ENCODE measurements around the gene RPN1.
"Not testable (repeated sequence)": the region's sequence is repeated elsewhere in the genome, so short reads cannot be mapped to it uniquely, and the experiment has no call there.

RPN1 gene

GRCh38 chr3:128650096-128651050 is at the start of gene RPN1:
TSS of gene RPN1 (minus strand) at chr3:128650818. CDS start at chr3:128650800, 18 bp downstream.
- in situ Hi-C loops (cut with HindIII; ENCODE audit: low pct_ligation_motif_present, low pct_unique_long_range_greater_than_20kb, low sequenced_read_pairs): no loop called here
- DNase-seq: peak; percentile 89

GRCh38 chr3:128698211-128699047 is 47.8 kb upstream of the RPN1 start:
- peak; percentile 46 for DNase-seq
- in situ Hi-C loops (cut with HindIII; ENCODE audit: low pct_ligation_motif_present, low pct_unique_long_range_greater_than_20kb, low sequenced_read_pairs): no loop called here

- in situ Hi-C loops (cut with HindIII; ENCODE audit: low pct_ligation_motif_present, low pct_unique_long_range_greater_than_20kb, low sequenced_read_pairs): no loop called here
- no peak for DNase-seq
Observed at GRCh38 chr3:128697341-128697740, 46.7 kb upstream of the RPN1 start.

GRCh38 chr3:128693696-128694095 is 43.1 kb upstream of the RPN1 start:
- no peak for DNase-seq
- in situ Hi-C loops (cut with HindIII; ENCODE audit: low pct_ligation_motif_present, low pct_unique_long_range_greater_than_20kb, low sequenced_read_pairs): no loop called here

- DNase-seq: no peak
- in situ Hi-C loops (cut with HindIII; ENCODE audit: low pct_ligation_motif_present, low pct_unique_long_range_greater_than_20kb, low sequenced_read_pairs): no loop called here
Observed at GRCh38 chr3:128689060-128689459, 38.4 kb upstream of the RPN1 start.

GRCh38 chr3:128686465-128686864 is 35.8 kb upstream of the RPN1 start:
- in situ Hi-C loops (cut with HindIII; ENCODE audit: low pct_ligation_motif_present, low pct_unique_long_range_greater_than_20kb, low sequenced_read_pairs): no loop called here
- no peak for DNase-seq

GRCh38 chr3:128684986-128685726 is 34.5 kb upstream of the RPN1 start:
- no peak for DNase-seq
- in situ Hi-C loops (cut with HindIII; ENCODE audit: low pct_ligation_motif_present, low pct_unique_long_range_greater_than_20kb, low sequenced_read_pairs): no loop called here

GRCh38 chr3:128683957-128684356 is 33.3 kb upstream of the RPN1 start:
- DNase-seq: no peak
- in situ Hi-C loops (cut with HindIII; ENCODE audit: low pct_ligation_motif_present, low pct_unique_long_range_greater_than_20kb, low sequenced_read_pairs): no loop called here

GRCh38 chr3:128681369-128681829 is 30.8 kb upstream of the RPN1 start:
- in situ Hi-C loops (cut with HindIII; ENCODE audit: low pct_ligation_motif_present, low pct_unique_long_range_greater_than_20kb, low sequenced_read_pairs): no loop called here
- peak; percentile 6 for DNase-seq

- in situ Hi-C loops (cut with HindIII; ENCODE audit: low pct_ligation_motif_present, low pct_unique_long_range_greater_than_20kb, low sequenced_read_pairs): no loop called here
- peak; percentile 95 for DNase-seq
Observed at GRCh38 chr3:128680603-128681368, 30.2 kb upstream of the RPN1 start.

- DNase-seq: no peak
- in situ Hi-C loops (cut with HindIII; ENCODE audit: low pct_ligation_motif_present, low pct_unique_long_range_greater_than_20kb, low sequenced_read_pairs): no loop called here
Observed at GRCh38 chr3:128679338-128679737, 28.7 kb upstream of the RPN1 start.

- in situ Hi-C loops (cut with HindIII; ENCODE audit: low pct_ligation_motif_present, low pct_unique_long_range_greater_than_20kb, low sequenced_read_pairs); DNase-seq: not testable (repeated sequence)
Observed at GRCh38 chr3:128675802-128676201, 25.2 kb upstream of the RPN1 start.

GRCh38 chr3:128674161-128674784 is 23.7 kb upstream of the RPN1 start:
- in situ Hi-C loops (cut with HindIII; ENCODE audit: low pct_ligation_motif_present, low pct_unique_long_range_greater_than_20kb, low sequenced_read_pairs): no loop called here
- no peak for DNase-seq

GRCh38 chr3:128667641-128668040 is 17.0 kb upstream of the RPN1 start:
- DNase-seq: no peak
- in situ Hi-C loops (cut with HindIII; ENCODE audit: low pct_ligation_motif_present, low pct_unique_long_range_greater_than_20kb, low sequenced_read_pairs): no loop called here

- in situ Hi-C loops (cut with HindIII; ENCODE audit: low pct_ligation_motif_present, low pct_unique_long_range_greater_than_20kb, low sequenced_read_pairs): no loop called here
- no peak for DNase-seq
Observed at GRCh38 chr3:128665362-128666021, 14.9 kb upstream of the RPN1 start.

GRCh38 chr3:128663151-128663550 is 12.5 kb upstream of the RPN1 start:
- in situ Hi-C loops (cut with HindIII; ENCODE audit: low pct_ligation_motif_present, low pct_unique_long_range_greater_than_20kb, low sequenced_read_pairs): no loop called here
- no peak for DNase-seq

GRCh38 chr3:128655531-128655930 is 4.9 kb upstream of the RPN1 start:
- no peak for DNase-seq
- in situ Hi-C loops (cut with HindIII; ENCODE audit: low pct_ligation_motif_present, low pct_unique_long_range_greater_than_20kb, low sequenced_read_pairs): no loop called here

Data from ACHN (cell line).